NCI-H1436 (cell line): ENCODE measurements around the gene COL21A1.
"Not testable (repeated sequence)": the region's sequence is repeated elsewhere in the genome, so short reads cannot be mapped to it uniquely, and the experiment has no call there.

ENCODE experiments used
- DNase-seq: peaks from one replicate; lab custom pipeline; 2025; lab: John Stamatoyannopoulos, UW

The COL21A1 gene

DNA sequence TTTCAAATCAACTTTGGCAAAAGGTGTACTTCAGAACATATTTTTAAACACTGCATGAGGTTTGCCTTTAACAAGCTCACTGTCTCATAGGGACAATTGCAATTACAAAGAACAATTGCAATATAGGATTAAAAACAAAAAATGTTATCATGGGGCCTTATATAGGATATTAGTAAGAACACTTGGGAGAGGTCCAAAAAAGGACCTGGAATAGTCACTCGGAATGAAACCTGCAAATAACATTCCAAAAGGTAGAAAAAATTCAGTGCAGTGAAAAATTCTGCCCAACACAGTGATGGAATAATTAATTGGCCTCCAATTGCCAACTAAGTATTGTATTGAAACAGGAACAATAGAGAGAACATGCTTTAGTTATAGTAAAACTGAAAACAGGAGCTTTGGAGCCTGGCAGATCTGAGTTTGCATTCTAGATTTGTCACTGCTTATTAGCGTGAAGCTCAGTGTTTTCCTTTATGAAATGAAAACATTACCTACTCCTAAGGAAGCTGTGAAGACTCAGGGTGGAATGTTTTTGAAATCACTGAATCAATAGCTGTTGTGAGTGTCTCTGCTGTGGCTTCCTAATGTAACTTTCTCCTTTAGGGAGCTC lies 199.3 kb downstream of the COL21A1 start:
- no peak for DNase-seq

DNA sequence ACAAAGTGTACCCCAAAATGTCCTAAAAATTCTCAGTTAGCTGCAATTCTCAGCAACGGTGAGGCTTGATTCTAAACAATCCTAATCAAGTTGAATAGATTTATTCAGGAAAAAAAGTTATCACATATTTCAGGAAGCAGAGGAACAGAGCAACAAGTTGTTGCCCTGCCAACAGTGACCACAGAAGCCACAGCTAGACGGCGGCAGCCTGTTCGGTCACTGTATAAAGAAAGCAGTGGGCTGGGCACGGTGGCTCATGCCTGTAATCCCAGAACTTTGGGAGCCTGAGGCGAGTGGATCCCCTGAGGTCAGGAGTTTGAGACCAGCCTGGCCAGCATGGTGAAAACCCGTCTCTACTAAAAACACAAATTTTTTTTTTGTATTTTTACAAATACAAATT lies 200.8 kb downstream of the COL21A1 start:
- DNase-seq = no peak

DNA sequence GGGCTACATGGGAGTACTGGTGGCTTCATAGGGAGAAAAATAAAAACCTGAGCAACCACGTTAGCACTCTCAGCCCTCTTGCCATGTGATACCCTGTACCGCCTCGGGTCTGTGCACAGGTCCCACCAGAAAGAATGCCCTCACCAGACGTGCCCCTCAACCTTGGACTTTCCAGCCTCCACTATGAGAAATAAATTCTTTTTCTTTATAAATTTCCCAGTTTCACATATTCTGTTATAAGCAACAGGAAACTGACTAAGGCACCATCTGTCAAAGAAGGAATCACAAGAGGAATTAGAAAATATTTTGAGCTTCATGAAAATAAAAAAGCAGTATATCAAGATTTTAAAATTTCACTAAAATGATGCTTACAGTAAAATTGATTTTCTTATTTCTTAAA lies 203.6 kb downstream of the COL21A1 start:
- DNase-seq = no peak

- DNase-seq = no peak
Measured at GRCh38 chr6:56043076-56043475, 204.3 kb downstream of the COL21A1 start.

- DNase-seq = no peak
Measured at GRCh38 chr6:56041591-56041990, 205.8 kb downstream of the COL21A1 start.

DNA sequence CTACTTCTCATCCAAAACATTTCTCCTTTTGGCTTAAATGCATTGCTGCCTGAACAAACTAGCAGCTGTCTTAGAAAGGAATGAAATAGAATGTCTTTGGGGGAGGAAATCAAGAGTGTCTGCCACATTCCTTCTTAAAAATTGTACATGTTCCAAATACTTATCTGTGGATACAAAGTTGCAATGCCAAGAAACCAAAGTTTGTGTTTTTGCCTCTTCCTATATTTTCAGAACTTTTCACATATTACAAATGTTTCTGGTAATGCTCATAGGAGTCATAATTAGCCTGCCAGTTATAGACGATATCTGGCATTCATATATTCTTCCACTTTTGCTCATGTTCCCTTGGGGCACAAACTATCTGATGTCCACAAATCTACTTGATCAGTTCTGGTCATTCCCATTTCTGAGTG lies 206.5 kb downstream of the COL21A1 start:
- DNase-seq = no peak

- no peak for DNase-seq
Measured at GRCh38 chr6:56040223-56040622, 207.2 kb downstream of the COL21A1 start.

- no peak for DNase-seq
Measured at GRCh38 chr6:56038764-56039163, 208.6 kb downstream of the COL21A1 start.

- DNase-seq = no peak
Measured at GRCh38 chr6:56037601-56038000, 209.8 kb downstream of the COL21A1 start.

GRCh38 chr6:56036916-56037600 lies 210.3 kb downstream of the COL21A1 start:
- DNase-seq = no peak

DNA sequence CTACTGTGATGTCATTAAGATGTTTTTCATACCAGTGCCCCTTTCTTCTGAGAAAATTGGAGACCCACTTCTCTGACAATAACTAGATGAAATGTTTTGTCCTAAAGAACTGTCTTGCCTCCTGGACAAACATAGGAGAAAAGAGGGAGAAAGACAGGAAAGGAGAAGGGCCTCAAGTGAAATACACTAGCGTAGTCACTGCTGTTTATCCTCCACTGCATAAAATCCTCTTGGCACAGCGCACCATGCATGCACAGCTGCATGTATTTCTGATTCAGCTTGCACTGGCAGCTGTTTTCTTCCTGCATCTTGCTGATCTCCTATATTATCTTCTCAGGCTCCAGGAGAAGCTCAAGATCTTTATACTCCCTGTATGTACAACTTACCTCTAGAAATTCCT lies 214.0 kb downstream of the COL21A1 start:
- DNase-seq = no peak

GRCh38 chr6:56032715-56033260 lies 214.6 kb downstream of the COL21A1 start:
- DNase-seq = no peak

GRCh38 chr6:56027865-56028264 lies 219.5 kb downstream of the COL21A1 start:
- DNase-seq = no peak

GRCh38 chr6:56026455-56027180 lies 220.8 kb downstream of the COL21A1 start:
- DNase-seq = no peak

- DNase-seq = no peak
Measured at GRCh38 chr6:56025795-56026194, 221.6 kb downstream of the COL21A1 start.

GRCh38 chr6:56024931-56025330 lies 222.4 kb downstream of the COL21A1 start:
- DNase-seq = no peak

- no peak for DNase-seq
Measured at GRCh38 chr6:56023829-56024228, 223.6 kb downstream of the COL21A1 start.

GRCh38 chr6:56022678-56023077 lies 224.7 kb downstream of the COL21A1 start:
- DNase-seq = no peak

GRCh38 chr6:56021943-56022342 lies 225.4 kb downstream of the COL21A1 start:
- DNase-seq = no peak

GRCh38 chr6:56019973-56020372 lies 227.4 kb downstream of the COL21A1 start:
- DNase-seq = no peak

GRCh38 chr6:56017198-56017597 lies 230.2 kb downstream of the COL21A1 start:
- DNase-seq = no peak

- DNase-seq = not testable (repeated sequence)
Measured at GRCh38 chr6:56014039-56014438, 233.3 kb downstream of the COL21A1 start.

- no peak for DNase-seq
Measured at GRCh38 chr6:56009636-56010035, 237.7 kb downstream of the COL21A1 start.
